Esophagus (tissue), 2 donors: ENCODE data around the gene KRTAP19-4. TPM values are rescaled to one million over a fixed set of nuclear protein-coding genes. Genes with fewer than 3 reads are reported as not detected.

Source experiments
- H3K27ac ChIP-seq, 2 donors: one replicate each; pipeline ENCODE4 v1.5.1; 2013; ENCODE audit warnings: low read depth in 2 of 2, mild to moderate bottlenecking in 2 of 2, inconsistent platforms in 1 of 2, low read length in 1 of 2, moderate library complexity in 1 of 2
- H3K27me3 ChIP-seq, 2 donors: one replicate each; pipeline ENCODE4 v1.6.1; 2013; ENCODE audit warnings: low read length in 2 of 2, control low read depth in 1 of 2, mild to moderate bottlenecking in 1 of 2; ENCODE audit not compliant: insufficient read depth in 2 of 2, control insufficient read depth in 1 of 2
- H3K36me3 ChIP-seq, 2 donors: one replicate each; pipeline ENCODE4 v1.6.1; 2013; ENCODE audit warnings: low read length in 1 of 2; ENCODE audit not compliant: control insufficient read depth in 2 of 2, insufficient read depth in 2 of 2
- H3K4me1 ChIP-seq, 2 donors: one replicate each; pipeline ENCODE4 v1.6.1; 2013; ENCODE audit warnings: low read length in 1 of 2; ENCODE audit not compliant: control insufficient read depth in 2 of 2, insufficient read depth in 2 of 2
- H3K4me3 ChIP-seq, 2 donors: one replicate each; pipeline ENCODE4 v1.5.1; 2013; ENCODE audit warnings: low read length in 2 of 2, mild to moderate bottlenecking in 2 of 2, low read depth in 1 of 2, moderate library complexity in 1 of 2
- H3K9me3 ChIP-seq, 2 donors: one replicate each; pipeline ENCODE4 v1.6.1; 2013; ENCODE audit warnings: mild to moderate bottlenecking in 2 of 2, low read depth in 1 of 2, low read length in 1 of 2, moderate library complexity in 1 of 2; ENCODE audit not compliant: control insufficient read depth in 2 of 2, insufficient read depth in 1 of 2
- WGBS, 2 donors: extraction: QIAGEN DNeasy Blood & Tissue Kit; methylation state at CpG; one replicate each; pipeline ENCODE4 v1.1.7; 2013; 5-methylcytosine and 5-hydroxymethylcytosine counted together
- polyA plus RNA-seq, 2 donors: library from polyadenylated mRNA; stranded (reverse); fragments of 200-250 nt; gene quantifications; one replicate each; pipeline ENCODE4 v1.2.3, GENCODE V29; 2013
- donor health status: healthy with polysubstance abuse.
- donor health status: Bipolar disorder and iron deficiency.

Gene KRTAP19-4
- polyA plus RNA-seq, 2 donors = not detected

DNA sequence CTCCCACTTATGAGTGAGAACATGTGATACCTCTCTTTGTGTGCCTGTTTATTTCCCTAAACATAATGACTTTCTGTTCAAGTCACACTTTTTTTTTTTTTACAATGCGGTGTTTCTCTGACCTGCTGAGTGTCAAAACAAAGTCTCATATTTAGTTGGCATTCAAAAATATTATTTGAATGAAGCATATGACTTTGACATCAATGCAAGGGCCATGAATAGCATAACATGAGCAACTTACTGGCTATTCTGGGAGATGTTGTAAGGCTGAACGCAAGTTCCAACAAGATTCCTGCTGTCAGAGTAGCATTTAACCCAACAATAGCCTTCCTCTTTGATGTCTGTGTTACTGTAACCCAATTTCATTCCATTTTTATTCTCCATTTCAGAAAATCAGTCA, 14.8 kb downstream of the KRTAP19-4 start:
- 40 to 53% methylated on average over 2 of the region's 2 CpGs for whole genome bisulfite sequencing, 2 donors
- no peaks in the 10 kb centered on the region for H3K4me1 ChIP-seq
- H3K27ac ChIP-seq = no peak overlapping the region
- H3K27me3 ChIP-seq = no peaks in the 10 kb centered on the region
- H3K4me3 ChIP-seq = no peak overlapping the region
- H3K9me3 ChIP-seq = peaks cover 2 to 5% of the 10 kb centered on the region in 2 donors
- no peaks in the 10 kb centered on the region for H3K36me3 ChIP-seq

DNA sequence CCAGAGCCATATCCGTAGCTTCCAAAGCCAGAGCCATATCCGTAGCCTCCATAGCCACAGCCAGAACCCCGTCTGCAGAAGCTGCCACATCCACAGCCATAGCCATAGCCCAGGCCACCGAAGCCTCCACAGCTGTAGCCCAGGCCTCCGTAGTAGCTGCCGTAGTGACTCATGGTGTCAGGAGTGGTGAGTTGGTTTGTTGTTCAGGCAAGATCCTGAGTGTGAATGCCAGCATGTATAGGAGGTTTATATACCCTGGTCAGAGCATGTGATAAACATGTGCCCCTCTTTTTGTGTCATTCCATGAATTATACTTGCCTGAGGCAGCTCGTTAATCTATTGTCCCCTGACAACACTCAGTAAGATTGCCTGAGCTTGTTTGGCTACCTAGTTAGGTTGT, 16.8 kb downstream of the KRTAP19-4 start, which contains the start of gene KRTAP19-1:
Gene KRTAP19-1 (minus strand): TSS at position 223 of the 400 bp plus-strand sequence. CDS start 50 bp downstream, at position 173.
- Histone ChIP-seq H3K27ac (no peak within 1 kb of the TSS), H3K27me3 (no peaks in the 10 kb centered on the region), H3K9me3 (peaks cover 2 to 4% of the 10 kb centered on the region in 2 donors), H3K4me1 (no peaks in the 10 kb centered on the region), H3K4me3 (no peak within 1 kb of the TSS), H3K36me3 (no peaks in the 10 kb centered on the region)
- 82 to 86% methylated on average over 7 of the region's 7 CpGs for WGBS, 2 donors

DNA sequence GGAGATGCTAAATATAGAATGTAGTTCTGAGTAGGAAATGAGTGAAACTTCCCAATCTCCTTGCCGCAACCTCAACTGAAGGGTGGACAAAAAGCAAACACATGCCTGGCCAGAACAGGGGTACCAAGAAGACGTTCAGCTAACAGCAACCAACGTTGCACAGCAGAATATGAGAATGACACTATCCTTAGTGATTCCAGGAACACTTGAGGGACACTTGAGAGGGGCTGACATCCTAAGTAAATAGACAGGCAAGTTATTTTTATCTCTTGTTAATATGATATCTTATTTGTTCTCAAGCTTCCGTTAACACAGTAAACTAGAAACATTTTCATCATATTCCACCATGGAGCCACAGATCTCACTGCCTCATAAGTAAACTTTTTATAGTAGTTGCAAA, 17.7 kb downstream of the KRTAP19-4 start:
- no peak overlapping the region for H3K4me3 ChIP-seq
- H3K9me3 ChIP-seq = peaks cover 2 to 4% of the 10 kb centered on the region in 2 donors
- no peaks in the 10 kb centered on the region for H3K4me1 ChIP-seq
- H3K36me3 ChIP-seq = no peaks in the 10 kb centered on the region
- no peak overlapping the region for H3K27ac ChIP-seq
- H3K27me3 ChIP-seq = no peaks in the 10 kb centered on the region
- 71 to 72% methylated on average over 4 of the region's 4 CpGs for WGBS, 2 donors

DNA sequence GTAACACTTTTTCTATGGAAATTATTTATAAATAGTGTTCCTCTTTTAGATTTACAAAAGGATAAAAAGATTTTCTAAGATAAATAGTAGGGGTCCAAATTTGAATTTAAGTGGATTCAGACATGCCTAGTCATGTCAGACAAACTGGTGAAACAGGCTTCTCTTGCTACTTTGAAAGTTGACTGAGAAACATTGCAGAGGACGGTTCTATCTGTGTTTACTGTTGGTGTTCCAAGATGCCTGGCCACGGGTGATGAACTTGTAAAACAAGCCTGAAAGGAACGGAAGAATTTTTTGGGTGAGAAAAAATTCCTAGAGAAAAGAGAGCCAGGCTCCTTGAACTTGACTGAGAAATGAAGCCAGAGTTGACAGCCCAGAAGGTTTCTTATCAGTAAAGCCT, 19.0 kb downstream of the KRTAP19-4 start:
- no peaks in the 10 kb centered on the region for H3K27me3 ChIP-seq
- no peaks in the 10 kb centered on the region for H3K36me3 ChIP-seq
- WGBS, 2 donors = 22 to 38% methylated on average over 3 of the region's 3 CpGs
- no peaks in the 10 kb centered on the region for H3K4me1 ChIP-seq
- peaks cover 2 to 4% of the 10 kb centered on the region in 2 donors for H3K9me3 ChIP-seq
- H3K27ac ChIP-seq = no peak overlapping the region
- H3K4me3 ChIP-seq = no peak overlapping the region

DNA sequence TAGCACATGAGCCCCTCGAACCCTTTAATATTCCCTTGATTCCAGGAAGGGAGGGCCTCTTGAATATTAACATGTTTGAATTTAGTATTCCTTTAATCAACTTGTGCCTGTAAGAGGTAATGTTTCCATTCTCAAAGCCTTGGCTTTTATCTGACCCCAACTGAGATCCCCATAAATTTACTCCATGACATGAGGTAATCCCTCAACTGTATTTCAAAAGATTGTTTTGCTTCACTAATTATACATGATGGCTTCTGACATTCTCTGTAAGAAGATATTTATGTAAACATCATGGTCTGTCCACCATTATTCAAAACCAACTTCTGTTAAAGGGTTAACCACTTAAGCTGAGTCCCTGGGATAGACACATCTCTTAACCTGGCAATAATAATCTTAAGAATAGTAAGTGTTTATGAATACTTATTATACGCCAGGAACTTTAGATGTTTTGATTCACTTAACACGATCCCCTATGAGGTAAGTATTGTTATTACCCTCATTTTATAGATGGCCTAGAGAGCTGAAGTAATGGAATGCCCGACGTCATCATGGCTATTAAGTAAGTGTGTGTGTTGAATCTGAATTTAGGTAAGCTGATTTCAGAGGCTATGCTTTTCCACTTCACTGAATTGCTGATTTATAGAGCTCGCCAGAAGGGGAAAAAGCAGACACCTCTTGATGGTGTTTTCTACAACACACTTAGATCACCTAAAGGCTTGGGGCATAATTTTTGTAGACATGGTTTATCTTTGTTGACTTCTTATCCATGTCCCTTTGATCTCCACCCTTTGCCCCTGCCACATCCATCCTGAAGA, 27.9 kb downstream of the KRTAP19-4 start:
- Histone ChIP-seq H3K9me3 (no peaks in the 10 kb centered on the region), H3K27me3 (no peaks in the 10 kb centered on the region), H3K27ac (no peak overlapping the region), H3K36me3 (no peaks in the 10 kb centered on the region), H3K4me1 (no peaks in the 10 kb centered on the region), H3K4me3 (no peak overlapping the region)
- WGBS, 2 donors = 56 to 61% methylated on average over 6 of the region's 6 CpGs

DNA sequence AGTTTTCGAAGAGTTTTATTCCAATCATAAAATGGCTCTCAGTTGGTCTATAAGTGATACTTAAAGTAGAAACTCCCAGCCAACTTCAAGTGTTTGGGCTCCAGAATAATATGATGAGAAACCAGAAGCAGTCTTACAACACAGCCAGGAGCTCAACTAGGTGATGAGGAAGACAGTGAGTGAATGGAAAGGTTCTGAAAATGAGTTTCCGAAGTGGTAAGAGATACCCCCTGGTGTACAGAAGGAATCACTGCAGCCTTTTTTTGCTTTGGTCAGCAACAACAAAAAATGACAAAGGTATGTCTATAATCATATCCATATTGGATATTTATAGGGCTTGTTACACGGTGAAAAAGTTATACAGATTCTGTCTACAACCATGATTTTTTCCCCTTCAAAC, 33.3 kb downstream of the KRTAP19-4 start:
- Histone ChIP-seq H3K4me3 (no peak overlapping the region), H3K27me3 (no peaks in the 10 kb centered on the region), H3K27ac (no peak overlapping the region), H3K4me1 (no peaks in the 10 kb centered on the region), H3K9me3 (no peaks in the 10 kb centered on the region), H3K36me3 (no peaks in the 10 kb centered on the region)
- 55 to 68% methylated on average over 3 of the region's 3 CpGs for WGBS, 2 donors

DNA sequence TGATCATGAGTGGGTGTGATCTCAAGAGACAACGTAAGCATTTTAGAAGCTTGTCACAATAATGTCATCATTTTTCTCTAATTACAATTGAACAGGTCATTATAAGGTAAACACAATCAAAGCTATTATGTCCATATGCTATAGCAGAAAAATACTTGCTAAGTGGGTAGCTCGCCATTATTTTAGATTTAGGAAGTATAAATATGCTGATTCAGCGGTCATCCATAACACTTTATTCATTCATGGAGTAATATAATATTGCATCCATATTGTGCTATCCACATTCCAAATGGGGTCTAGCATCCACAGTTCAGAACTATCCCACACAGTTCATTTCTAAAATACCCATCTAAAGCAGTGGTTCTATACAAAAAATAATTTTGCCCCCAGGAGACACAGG, 48.5 kb downstream of the KRTAP19-4 start:
- 82 to 86% methylated on average over 3 of the region's 3 CpGs for WGBS, 2 donors
- Histone ChIP-seq H3K4me3 (no peak overlapping the region), H3K4me1 (no peaks in the 10 kb centered on the region), H3K9me3 (no peaks in the 10 kb centered on the region), H3K36me3 (no peaks in the 10 kb centered on the region), H3K27ac (no peak overlapping the region), H3K27me3 (no peaks in the 10 kb centered on the region)

DNA sequence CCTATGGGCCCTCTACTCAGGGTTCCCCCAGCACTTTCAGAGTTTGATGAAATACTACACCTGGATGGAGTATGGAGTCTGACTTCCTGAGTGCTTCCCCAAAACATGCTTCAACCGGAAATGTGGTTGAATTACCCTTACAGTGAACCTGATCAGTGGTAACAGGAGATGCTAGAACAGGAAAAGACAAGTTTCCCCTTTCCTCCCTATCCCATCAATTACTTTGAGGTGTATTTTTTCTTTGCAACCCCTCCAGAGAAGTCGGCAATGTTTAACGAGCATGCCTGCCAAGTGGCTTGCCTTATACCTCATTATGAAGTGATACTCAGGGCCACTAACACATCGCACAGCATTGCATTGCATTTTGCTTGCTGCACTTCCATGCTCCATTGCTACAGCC, 49.9 kb downstream of the KRTAP19-4 start:
- Histone ChIP-seq H3K36me3 (no peaks in the 10 kb centered on the region), H3K9me3 (no peaks in the 10 kb centered on the region), H3K27ac (no peak overlapping the region), H3K4me1 (no peaks in the 10 kb centered on the region), H3K27me3 (no peaks in the 10 kb centered on the region), H3K4me3 (no peak overlapping the region)
- 30 to 45% methylated on average over 4 of the region's 4 CpGs for WGBS, 2 donors
